Esophagus muscularis mucosa (tissue), 4 donors: ENCODE measurements around the gene UGDH. TPM values are rescaled to one million over a fixed set of nuclear protein-coding genes. Genes with fewer than 3 reads are reported as not detected.

Experiments used
- DNase-seq: peaks from one replicate; pipeline ENCODE4 v3.0.0-alpha.2; 2017; ENCODE audit errors: extremely low spot score
- H3K27ac ChIP-seq, 4 donors: fragments of 200-600 bp; sonication (generic); replicated peaks in 1 of 4; 1 replicate in 3 of 4; 2 replicates in 1 of 4; pipeline ENCODE4 v1.5.1; 2016 to 2019; ENCODE audit warnings: mild to moderate bottlenecking in 1 of 4
- H3K27me3 ChIP-seq, 4 donors: fragments of 200-600 bp; sonication (generic); one replicate each; pipeline versions ENCODE4 v1.5.1 to v1.6.0; 2016 to 2019
- H3K36me3 ChIP-seq, 4 donors: fragments of 200-600 bp; sonication (generic); one replicate each; pipeline ENCODE4 v1.5.1; 2016 to 2019
- H3K4me1 ChIP-seq, 4 donors: fragments of 200-600 bp; sonication (generic); one replicate each; pipeline ENCODE4 v1.5.1; 2016 to 2019
- H3K4me3 ChIP-seq, 4 donors: fragments of 200-600 bp; sonication (generic); 1 replicate in 2 of 4; 2 replicates in 2 of 4; pipeline ENCODE4 v1.5.1; 2016 to 2019; ENCODE audit warnings: mild to moderate bottlenecking in 4 of 4, moderate library complexity in 1 of 4
- H3K9me3 ChIP-seq, 4 donors: fragments of 200-600 bp; sonication (generic); 1 replicate in 3 of 4; 2 replicates in 1 of 4; pipeline ENCODE4 v1.5.1; 2016 to 2019
- EP300 ChIP-seq: sonication (generic); formaldehyde crosslinking; IDR thresholded peaks from one replicate; pipeline ENCODE4 v1.6.1; 2017; ENCODE audit warnings: antibody characterized with exemption
- POLR2A ChIP-seq: fragments of 450-650 bp; IDR thresholded peaks from one replicate; pipeline ENCODE4 v1.6.1; 2017; ENCODE audit warnings: antibody characterized with exemption, moderate library complexity, mild to moderate bottlenecking, low read depth
- POLR2AphosphoS5 ChIP-seq, 2 donors: sonication (generic); formaldehyde crosslinking; IDR thresholded peaks; one replicate each; pipeline ENCODE4 v1.6.1; 2017; ENCODE audit warnings: antibody characterized with exemption in 2 of 2
- WGBS: methylation state at CpG from one replicate; pipeline ENCODE4 v1.1.5; 2018; 5-methylcytosine and 5-hydroxymethylcytosine counted together
- intact Hi-C: fragments of 100-400 bp; cut with DNase I; formaldehyde crosslinking; loops from one replicate; pipeline ENCODE4 v1.15.1; 2023
- total RNA-seq, 4 donors: library from RNA; depleted of rRNA; stranded (reverse); fragments of >200 nt; gene quantifications; one replicate each; pipeline versions ENCODE4 v1.1.0 to v1.2.1, GENCODE V29; 2016
- TF ChIP-seq, protein P1 (sequence below), 3 experiments: fragments of 200-600 bp in 2 of 3; fragments of 450-650 bp in 1 of 3; sonication (generic) in 2 of 3; IDR thresholded peaks; one replicate each; pipeline ENCODE4 v1.5.1; 2017 to 2019; ENCODE audit warnings: antibody characterized with exemption in 3 of 3, mild to moderate bottlenecking in 2 of 3, moderate library complexity in 1 of 3

UGDH gene
- total RNA-seq, 4 donors from 2014 or later = 36.4 to 180 (median 42.1) TPM

DNA sequence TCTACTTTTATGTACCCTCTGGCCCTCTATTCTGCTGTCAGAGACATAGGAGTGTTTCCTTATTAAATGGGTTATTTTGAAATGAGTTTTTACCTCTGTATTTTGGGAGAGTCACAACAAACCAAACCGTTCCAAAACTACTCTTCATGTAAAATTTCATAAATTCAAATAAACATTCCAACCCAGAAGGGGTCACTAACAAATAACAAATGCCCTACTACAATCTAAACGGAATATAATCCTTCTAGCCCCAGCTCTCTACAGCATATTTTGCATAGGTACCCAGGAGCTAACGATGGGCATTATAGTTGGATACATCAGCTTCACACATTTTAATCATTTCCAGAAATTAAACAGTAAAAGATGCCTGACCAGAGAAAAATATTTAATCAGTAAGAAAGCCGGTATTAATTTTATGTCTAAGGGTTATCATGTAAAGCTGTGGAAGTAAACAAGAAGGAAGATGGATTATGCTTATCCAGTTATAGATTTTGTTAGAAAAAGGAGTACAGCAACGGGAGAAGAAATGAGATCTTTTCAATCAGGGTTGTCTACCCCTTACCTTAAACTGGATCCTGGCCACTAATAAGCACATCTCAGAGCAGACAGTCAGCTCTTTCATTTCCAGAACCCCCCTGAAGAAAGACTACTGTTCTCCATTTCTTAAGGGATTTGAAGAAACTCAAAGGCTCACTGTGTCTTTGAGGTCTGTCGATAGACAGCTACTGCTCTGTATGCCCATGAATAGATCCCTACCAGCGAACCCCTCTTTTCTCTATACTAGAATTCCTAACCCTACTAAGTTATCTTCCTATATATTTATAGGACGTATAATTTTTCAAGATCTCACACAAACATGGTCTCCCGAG lies 1.2 kb downstream of the UGDH start:
- H3K9me3 ChIP-seq = no peaks in the 10 kb centered on the region
- H3K4me1 ChIP-seq = peaks cover 19 to 38% (median 33%) of the 10 kb centered on the region in 4 donors
- no peaks in the 10 kb centered on the region for H3K36me3 ChIP-seq
- WGBS = 14% methylated on average over 9 of the region's 9 CpGs
- peak overlapping the region; percentile 75 to 89 (median 85) for H3K4me3 ChIP-seq
- intact Hi-C loops = loop anchor here (5.0 kb wide), 3 partner anchors 69 to 344 kb away; partner anchors contain the start of genes LIAS, RPL9, UBE2K and WDR19
- TF ChIP-seq POLR2A (no peak), POLR2AphosphoS5 (IDR thresholded peaks at IDR 0.05) (no peak), EP300 (no peak)
- TF ChIP-seq, protein P1, sequence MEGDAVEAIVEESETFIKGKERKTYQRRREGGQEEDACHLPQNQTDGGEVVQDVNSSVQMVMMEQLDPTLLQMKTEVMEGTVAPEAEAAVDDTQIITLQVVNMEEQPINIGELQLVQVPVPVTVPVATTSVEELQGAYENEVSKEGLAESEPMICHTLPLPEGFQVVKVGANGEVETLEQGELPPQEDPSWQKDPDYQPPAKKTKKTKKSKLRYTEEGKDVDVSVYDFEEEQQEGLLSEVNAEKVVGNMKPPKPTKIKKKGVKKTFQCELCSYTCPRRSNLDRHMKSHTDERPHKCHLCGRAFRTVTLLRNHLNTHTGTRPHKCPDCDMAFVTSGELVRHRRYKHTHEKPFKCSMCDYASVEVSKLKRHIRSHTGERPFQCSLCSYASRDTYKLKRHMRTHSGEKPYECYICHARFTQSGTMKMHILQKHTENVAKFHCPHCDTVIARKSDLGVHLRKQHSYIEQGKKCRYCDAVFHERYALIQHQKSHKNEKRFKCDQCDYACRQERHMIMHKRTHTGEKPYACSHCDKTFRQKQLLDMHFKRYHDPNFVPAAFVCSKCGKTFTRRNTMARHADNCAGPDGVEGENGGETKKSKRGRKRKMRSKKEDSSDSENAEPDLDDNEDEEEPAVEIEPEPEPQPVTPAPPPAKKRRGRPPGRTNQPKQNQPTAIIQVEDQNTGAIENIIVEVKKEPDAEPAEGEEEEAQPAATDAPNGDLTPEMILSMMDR (IDR thresholded peaks at IDR 0.05) = no peak
- no peak for DNase-seq
- peak overlapping the region; percentile 92 to 98 (median 95) for H3K27ac ChIP-seq
- H3K27me3 ChIP-seq = no peaks in the 10 kb centered on the region

DNA sequence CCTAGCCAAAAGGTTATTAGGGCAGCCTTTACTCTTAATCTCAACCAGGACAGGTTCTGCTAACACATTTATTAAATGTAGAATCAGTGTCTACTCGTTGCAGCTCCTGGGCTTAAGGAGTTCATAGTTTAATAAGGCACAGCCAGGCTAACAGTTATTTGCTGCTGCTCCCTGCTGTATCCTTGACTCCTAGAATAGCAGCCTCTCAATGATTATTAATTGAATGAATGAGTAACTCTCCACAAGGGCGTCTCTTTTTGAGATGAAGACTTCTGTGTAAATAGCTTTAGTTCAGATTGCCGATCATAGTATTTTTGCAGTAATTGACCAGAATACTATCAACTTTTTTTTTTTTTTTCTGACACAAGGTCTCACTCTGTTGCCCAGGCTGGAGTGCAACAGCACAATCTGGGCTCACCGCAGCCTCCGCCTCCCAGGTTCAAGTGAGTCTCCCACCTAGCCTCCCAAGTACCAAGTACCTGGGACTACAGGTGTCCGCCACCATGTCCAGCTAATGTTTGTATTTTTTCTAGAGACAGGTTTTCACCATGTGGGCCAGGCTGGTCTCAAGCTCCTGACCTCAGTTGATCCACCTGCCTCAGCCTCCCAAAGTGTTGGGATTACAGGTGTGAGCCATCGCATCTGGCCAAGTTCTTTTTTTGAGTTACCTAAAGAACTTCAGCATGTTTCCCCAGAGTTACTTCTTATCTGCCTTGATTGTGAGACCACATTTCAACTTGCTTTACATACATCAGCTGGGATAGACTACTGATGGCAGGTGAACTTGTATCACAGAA lies 2.9 kb downstream of the UGDH start:
- DNase-seq = no peak
- 88% methylated on average over 7 of the region's 7 CpGs for WGBS
- intact Hi-C loops = no loop called here

DNA sequence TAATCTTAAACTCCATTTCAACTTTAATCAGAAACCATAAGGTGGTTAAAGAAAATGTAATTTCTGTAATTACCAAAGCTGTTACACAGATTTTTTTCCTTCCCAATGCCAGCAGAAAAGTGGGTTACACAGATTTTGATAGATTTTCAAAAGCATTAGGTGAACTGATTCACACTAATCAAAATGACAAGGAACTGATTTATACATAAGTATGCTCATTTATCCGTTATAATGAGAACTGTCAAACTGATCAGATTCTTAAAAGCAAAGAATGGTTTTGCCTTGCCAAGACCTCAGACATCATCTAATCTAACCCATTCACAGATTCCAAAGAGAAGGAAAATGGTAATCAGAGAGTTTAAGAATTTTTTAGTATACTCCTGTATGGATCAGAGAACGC lies 5.2 kb downstream of the UGDH start:
- Histone ChIP-seq H3K36me3 (peaks cover 6 to 33% (median 18%) of the 10 kb centered on the region in 4 donors), H3K4me1 (peaks cover 8 to 24% (median 20%) of the 10 kb centered on the region in 4 donors), H3K9me3 (no peaks in the 10 kb centered on the region), H3K27me3 (no peaks in the 10 kb centered on the region), H3K4me3 (no peak overlapping the region), H3K27ac (no peak overlapping the region)
- 43% methylated on average over 2 of the region's 2 CpGs for WGBS
- intact Hi-C loops = no loop called here
- DNase-seq = no peak
- no peak for TF ChIP-seq POLR2A
- no peak for TF ChIP-seq EP300
- TF ChIP-seq, protein P1 (IDR thresholded peaks at IDR 0.05) = no peak
- TF ChIP-seq POLR2AphosphoS5 (IDR thresholded peaks at IDR 0.05) = no peak

More for the DNA sequence above, 2.9 kb downstream of the UGDH start:
- Histone ChIP-seq H3K9me3 (no peaks in the 10 kb centered on the region), H3K4me3 (no peak overlapping the region), H3K27me3 (no peaks in the 10 kb centered on the region), H3K36me3 (peaks cover 0 to 10% (median 4%) of the 10 kb centered on the region in 4 donors), H3K27ac (no peak overlapping the region), H3K4me1 (peaks cover 19 to 38% (median 32%) of the 10 kb centered on the region in 4 donors)
- TF ChIP-seq EP300 (no peak), POLR2A (no peak), POLR2AphosphoS5 (IDR thresholded peaks at IDR 0.05) (no peak)
- TF ChIP-seq, protein P1 (IDR thresholded peaks at IDR 0.05) = no peak

DNA sequence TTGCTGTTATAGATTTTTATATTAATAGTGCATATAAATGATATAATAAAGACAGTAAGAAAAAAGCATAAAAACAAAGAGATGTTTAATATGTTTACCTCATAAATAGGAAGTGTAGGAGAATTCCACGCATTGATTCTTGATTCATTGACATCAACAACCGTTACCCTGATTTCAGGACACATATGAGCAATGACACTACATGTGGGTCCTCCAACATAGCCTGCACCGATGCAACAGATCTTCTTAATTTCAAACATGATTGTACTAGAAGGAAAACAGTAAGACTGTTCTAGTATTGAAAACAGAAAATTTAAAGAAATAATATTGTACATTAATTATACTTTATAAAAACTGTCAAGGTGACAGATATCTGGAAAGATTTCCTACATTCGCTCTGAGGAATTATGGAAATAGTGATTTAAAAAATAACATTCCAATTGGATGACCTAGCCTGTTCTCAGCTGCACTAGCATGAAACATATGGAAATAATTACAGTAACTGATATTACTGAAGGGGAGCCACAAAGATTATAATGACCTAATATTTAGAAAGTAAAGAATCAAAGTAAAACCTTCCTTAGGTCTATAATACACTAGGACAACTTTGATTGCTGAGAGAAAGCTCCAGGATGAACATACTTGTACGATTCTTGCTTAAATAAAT lies 5.9 kb downstream of the UGDH start:
- Histone ChIP-seq H3K4me3 (no peak overlapping the region), H3K27me3 (no peaks in the 10 kb centered on the region), H3K36me3 (peaks cover 6 to 35% (median 18%) of the 10 kb centered on the region in 4 donors), H3K4me1 (peaks cover 6 to 20% (median 16%) of the 10 kb centered on the region in 4 donors), H3K9me3 (no peaks in the 10 kb centered on the region), H3K27ac (no peak overlapping the region)
- no peak for DNase-seq
- WGBS = 64% methylated on average over 5 of the region's 5 CpGs
- intact Hi-C loops = no loop called here
- TF ChIP-seq POLR2AphosphoS5 (IDR thresholded peaks at IDR 0.05) = no peak
- no peak for TF ChIP-seq EP300
- TF ChIP-seq, protein P1 (IDR thresholded peaks at IDR 0.05) = no peak
- TF ChIP-seq POLR2A = no peak
